HT1080 (cell line): Measurements from ENCODE around the gene ARGLU1. TPM values are rescaled to one million over a fixed set of nuclear protein-coding genes. Genes with fewer than 3 reads are reported as not detected.

ENCODE experiments used
- DNase-seq: peaks from one replicate; pipeline ENCODE4 v3.0.0-alpha.2; 2015; ENCODE audit warnings: low read depth
- total RNA-seq: library from RNA; depleted of rRNA; stranded (reverse); fragments of >200 nt; shearing (Covaris generic); gene quantifications from 2 replicates; pipeline ENCODE4 v1.2.3, GENCODE V29; 2014

ARGLU1 gene
- total RNA-seq, 1 experiment from 2014 or later: 35.7 TPM

DNA sequence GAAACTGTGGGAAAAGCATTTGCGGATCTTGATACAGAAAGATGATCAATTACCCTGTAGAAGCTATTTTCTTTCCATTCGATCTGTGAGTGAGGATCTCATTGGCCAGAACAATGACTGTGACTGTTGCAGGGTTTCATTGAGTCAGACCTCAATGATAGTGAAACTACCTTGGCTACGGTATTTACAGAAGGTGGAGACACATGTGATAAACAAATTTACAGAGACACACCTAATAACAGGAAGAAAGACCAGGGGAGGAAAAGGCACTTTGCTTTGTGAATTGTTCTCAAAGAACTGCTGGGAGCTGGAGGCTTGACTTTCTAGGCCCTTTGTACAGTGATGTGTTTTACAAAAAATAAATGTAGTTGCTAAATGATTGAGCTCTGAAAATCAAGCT, 19.9 kb upstream of the ARGLU1 start:
- DNase-seq: no peak

DNA sequence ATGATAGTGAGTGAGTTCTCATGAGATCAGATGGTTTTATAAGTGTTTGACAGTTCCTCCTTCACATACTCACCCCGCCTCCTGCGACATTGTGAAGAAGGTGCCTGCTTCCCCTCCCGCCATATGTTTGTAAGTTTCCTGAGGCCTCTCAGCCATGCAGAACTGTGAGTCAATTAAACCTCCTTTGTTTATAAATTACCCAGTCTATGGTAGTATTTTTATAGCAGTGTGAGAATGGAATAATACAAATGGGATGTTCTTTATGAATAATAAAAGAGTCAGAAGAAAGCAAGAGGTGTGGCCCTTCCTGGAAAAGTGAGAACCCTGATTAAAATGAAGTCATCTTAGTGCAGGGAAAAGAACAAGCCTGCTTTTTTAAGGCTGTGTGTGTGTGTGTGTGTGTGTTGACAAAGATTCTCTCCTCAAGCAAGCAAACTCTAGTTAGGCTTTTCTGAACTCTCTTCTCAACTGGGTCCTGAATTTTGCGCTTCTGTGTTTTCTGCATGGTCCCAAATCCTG, 18.8 kb upstream of the ARGLU1 start:
- no peak for DNase-seq

GRCh38 chr13:106581225-106581624, 13.3 kb upstream of the ARGLU1 start:
- DNase-seq: no peak

DNA sequence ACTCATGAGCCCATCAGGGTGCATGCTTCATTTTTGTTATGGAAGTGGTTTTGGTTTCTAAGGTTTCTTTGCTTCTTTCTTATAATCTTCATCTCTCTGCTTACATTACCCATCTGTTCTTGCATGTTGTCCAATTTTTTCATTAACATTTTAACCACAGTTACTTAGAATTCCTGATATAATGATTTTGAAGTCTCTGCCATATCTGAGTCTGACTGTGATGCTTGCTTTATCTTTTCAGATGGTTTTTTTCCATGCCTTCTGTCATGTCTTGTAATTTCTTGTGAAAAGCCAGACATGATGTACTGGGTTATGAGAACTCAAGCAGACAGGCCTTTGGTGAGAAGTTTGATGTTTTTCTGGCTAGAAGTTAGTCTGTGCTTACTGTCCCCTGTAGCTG, 8.0 kb upstream of the ARGLU1 start:
- no peak for DNase-seq

DNA sequence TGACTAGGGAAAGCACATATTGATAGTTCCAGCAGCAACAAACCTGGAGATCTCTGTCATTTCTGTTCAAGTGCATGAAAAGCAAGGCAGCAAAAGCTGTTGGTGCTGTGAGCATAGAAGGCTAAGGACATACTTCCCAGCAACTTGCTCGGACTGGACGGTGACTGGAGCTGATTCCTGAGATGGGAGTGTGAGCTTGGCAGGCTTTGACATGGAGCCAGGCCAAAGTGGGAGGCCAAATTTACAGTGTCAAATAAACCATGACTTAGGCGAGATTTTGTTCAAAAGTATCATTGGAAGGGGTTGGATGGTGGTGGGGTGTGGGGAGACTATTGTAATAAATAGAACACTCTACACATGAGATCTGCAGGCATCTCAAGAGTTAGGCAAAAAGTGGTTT, 5.9 kb upstream of the ARGLU1 start:
- DNase-seq: no peak

- no peak for DNase-seq
These were observed 5.4 kb upstream of the ARGLU1 start for GRCh38 chr13:106573284-106573846.

- DNase-seq: peak; percentile 42
These were observed 2.4 kb upstream of the ARGLU1 start for GRCh38 chr13:106570299-106570852.

DNA sequence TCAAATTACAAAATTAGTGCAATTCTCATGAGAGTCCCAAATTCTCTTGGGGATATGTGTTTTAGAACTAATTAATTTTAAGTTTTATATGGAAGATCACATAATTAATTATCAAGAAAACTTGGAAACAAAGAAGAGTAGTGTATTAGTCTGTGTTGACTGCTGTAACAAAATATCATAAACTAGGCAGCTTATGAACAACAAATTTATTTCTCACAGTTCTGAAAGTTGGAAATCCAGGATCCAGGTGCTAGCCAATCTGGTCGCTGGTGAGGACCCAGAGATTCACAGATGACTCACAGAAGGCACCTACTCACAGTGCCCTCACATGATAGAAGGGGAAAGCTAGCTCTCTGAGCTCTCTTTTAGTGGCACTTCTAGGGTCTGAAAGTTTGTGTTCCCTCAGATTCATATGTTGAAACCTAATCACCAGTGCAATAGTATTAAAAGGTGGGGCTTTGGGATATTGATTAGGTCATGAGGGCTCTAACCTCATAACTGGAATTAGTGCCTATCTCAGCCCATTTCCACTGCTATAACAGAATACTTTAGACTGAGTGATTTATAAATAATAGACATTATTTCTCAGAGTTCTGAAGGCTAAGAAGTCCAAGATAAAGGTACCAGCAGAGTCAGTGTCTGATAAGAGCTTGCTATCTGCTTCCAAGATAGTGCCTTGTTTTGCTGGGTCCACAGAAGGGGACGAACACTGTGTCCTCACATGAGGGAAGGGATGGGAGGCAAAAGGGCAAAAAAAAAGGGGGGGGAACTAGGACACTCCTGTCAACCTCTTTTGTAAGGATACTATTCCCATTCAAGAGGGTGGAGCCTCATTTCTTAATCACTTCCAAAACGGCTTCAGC, 1.5 kb upstream of the ARGLU1 start:
- DNase-seq: peak; percentile 22

DNA sequence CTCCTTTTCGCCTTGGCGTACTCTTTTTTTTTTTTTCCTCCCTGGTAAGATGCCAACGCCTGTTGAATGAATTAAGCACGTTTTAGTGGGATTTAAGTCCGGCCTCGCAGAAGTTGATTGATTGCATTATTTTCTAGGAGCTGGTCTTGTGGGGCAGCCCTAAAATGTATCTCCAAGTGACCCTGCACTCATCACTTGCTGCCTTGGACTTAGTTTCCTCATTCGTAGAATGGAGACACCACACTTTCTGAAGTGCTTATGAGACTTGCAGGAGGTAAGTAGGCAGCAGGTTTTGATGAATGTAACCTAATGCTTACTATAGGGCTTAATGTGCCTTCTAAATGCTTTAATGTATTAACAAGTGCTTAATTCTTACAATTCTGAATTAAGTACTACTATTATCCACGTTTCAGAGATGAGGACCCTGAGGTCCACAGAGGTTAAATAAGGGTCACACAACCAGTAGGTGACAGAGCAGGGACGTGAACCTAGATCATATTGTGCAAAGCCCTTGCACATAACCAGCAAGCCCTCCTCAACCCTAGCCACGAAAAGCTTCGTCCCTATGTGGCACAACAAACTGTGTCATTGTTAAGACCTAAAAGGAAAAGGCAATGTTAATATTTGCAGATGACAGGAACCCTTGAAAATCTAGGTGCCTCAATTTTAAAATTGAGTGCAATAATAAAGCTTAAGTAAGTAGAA, 514 bp upstream of the ARGLU1 start:
- no peak for DNase-seq

- DNase-seq: peak; percentile 64
These were observed 1.1 kb downstream of the ARGLU1 start for GRCh38 chr13:106566641-106567473.

- DNase-seq: no peak
These were observed 2.7 kb downstream of the ARGLU1 start for GRCh38 chr13:106565127-106565775.

- DNase-seq: no peak
These were observed 5.6 kb downstream of the ARGLU1 start for GRCh38 chr13:106562301-106562700.

DNA sequence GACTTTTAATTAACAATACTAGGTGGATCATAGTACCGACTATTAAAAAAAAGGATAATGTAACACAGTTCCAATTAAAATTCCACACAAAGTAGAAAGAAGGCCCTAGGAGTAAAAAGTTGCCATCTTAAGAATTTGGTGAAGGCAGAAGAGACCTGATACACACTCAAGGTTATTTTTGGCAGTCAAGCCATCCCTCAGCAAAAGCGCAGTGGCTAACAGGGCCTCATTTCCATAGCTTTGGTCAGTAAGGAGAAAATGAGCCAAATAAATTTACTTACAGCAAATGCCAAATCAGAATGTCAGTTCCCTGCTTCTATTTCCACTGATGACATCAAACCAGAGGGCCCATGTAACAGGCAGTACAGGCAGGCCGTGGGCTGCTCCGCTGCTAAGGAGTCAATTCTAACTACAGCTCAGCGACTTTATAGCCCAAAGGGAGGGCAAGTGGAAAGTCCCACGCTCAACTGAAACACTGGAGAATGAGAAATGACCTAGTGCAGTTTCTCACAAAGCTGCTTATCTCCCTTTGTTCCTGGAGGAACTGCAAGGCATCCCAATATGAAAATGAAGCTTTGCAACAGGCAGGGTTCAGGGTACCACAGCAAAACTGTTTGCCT, 6.3 kb downstream of the ARGLU1 start:
- no peak for DNase-seq

- no peak for DNase-seq
These were observed 7.1 kb downstream of the ARGLU1 start for GRCh38 chr13:106560821-106561220.

DNA sequence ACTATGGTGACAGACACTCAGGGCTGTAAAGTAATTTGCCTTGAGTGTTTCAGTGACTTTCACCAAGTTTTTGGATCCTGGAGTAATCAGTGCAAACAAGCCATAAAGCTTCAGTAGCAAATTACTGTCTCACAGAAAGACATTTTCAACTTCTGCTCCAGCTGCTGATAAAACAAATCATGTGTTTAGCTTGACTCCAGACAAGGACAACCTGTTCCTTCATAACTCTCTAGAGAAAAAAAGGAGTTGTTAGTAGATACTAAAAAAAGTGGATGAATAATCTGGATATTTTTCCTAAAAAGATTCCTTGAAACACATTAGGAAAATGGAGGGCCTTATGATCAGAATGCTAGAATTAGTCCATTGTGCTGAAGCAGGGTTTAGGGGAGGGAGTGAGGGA, 9.4 kb downstream of the ARGLU1 start:
- DNase-seq: no peak

- no peak for DNase-seq
These were observed 12.2 kb downstream of the ARGLU1 start for GRCh38 chr13:106555631-106556328.

- DNase-seq: no peak
These were observed 16.2 kb downstream of the ARGLU1 start for GRCh38 chr13:106551751-106552150.

GRCh38 chr13:106551350-106551749, 16.6 kb downstream of the ARGLU1 start:
- DNase-seq: no peak

GRCh38 chr13:106550570-106551135, 17.3 kb downstream of the ARGLU1 start:
- no peak for DNase-seq
